ENCODE results near the gene STAT1. TPM values are rescaled to one million over a fixed set of nuclear protein-coding genes. Genes with fewer than 3 reads are reported as not detected.
A peak's percentile ranks its signal among the peaks of the same experiment; 100 is the strongest.

Gene STAT1
- polyA plus RNA-seq, 3 donors: 51.3 to 126 (median 110) TPM

DNA sequence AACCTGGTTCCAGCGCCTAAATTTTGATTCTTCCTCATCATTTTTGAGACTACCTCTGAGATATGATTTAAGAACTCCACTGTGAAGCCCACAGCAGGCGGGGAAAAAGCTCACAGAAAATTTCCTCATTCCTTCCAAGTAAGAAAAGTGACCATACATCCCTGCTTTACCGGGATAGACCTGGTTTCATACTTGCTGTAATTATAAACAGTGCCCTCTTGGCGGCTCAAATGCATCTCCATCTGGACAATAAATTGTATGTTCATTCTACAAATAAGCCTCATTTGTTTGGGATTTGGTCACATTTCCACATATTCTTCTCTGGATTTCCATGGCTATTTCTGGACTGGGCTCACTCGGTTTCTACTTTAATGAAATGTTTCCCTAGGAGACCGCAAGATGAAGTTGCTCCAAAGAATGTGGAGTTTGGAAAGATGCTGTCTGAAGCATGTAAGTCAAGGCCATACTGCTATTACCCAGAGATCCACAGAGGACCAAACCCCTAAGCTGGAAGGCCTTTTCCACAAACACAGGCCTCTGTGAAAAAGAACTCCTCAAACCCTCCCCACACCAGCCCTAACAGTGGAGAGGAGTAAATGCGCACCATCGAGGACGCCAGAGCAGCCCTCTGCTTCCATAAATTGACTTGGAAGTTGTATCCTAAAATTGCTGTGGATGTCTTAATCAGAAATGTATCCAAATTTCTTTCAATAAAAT, 13.9 kb downstream of the STAT1 start:
- H3K4me2 ChIP-seq (replicated peaks; ENCODE audit: extremely low read depth, low read length, poor library complexity, severe bottlenecking): no peak overlapping the region
- no peak overlapping the region for H3K9ac ChIP-seq (ENCODE audit: insufficient read depth, low read length, poor library complexity, severe bottlenecking)
- TF ChIP-seq, protein P1, sequence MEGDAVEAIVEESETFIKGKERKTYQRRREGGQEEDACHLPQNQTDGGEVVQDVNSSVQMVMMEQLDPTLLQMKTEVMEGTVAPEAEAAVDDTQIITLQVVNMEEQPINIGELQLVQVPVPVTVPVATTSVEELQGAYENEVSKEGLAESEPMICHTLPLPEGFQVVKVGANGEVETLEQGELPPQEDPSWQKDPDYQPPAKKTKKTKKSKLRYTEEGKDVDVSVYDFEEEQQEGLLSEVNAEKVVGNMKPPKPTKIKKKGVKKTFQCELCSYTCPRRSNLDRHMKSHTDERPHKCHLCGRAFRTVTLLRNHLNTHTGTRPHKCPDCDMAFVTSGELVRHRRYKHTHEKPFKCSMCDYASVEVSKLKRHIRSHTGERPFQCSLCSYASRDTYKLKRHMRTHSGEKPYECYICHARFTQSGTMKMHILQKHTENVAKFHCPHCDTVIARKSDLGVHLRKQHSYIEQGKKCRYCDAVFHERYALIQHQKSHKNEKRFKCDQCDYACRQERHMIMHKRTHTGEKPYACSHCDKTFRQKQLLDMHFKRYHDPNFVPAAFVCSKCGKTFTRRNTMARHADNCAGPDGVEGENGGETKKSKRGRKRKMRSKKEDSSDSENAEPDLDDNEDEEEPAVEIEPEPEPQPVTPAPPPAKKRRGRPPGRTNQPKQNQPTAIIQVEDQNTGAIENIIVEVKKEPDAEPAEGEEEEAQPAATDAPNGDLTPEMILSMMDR (IDR thresholded peaks at IDR 0.05): no peak
- Mint-ChIP-seq H3K4me3 (no peak overlapping the region), H3K4me1 (peaks cover 8% of the 10 kb centered on the region), H3K9me3 (peaks cover 0 to 9% (median 7%) of the 10 kb centered on the region in 7 donors), H3K27ac (peak overlapping the region in 1 of 7 donors; percentile 37), H3K36me3 (peaks cover 92 to 95% of the 10 kb centered on the region in 2 donors), H3K27me3 (ENCODE audit: low read depth in 3 of 3) (no peaks in the 10 kb centered on the region)
- peaks cover 6 to 10% of the 10 kb centered on the region in 2 donors for H3K9me3 ChIP-seq (replicated peaks in 1 of 2; ENCODE audit: control insufficient read depth in 1 of 2, insufficient read depth in 1 of 2, low read length in 2 of 2)
- H2AFZ ChIP-seq (ENCODE audit: insufficient read depth, low read depth, low read length, poor library complexity, severe bottlenecking): no peak overlapping the region
- WGBS (ENCODE audit: insufficient coverage): 100% methylated on average over 4 of the region's 9 CpGs
- no peak overlapping the region for H3K4me3 ChIP-seq (replicated peaks in 1 of 3; ENCODE audit: low read depth in 2 of 3, low read length in 3 of 3)
- H3K79me2 ChIP-seq (ENCODE audit: insufficient read depth, low read length): peaks cover 30% of the 10 kb centered on the region
- H3K4me1 ChIP-seq (ENCODE audit: control insufficient read depth in 1 of 2, insufficient read depth in 2 of 2, low read length in 2 of 2): peaks cover 6 to 11% of the 10 kb centered on the region in 2 donors
- DNase-seq: no peak
- intact Hi-C loops (cut with micrococcal nuclease): loop anchor here (10.0 kb wide), 1 partner anchor 95 kb away; no protein-coding TSS in a partner anchor
- no peaks in the 10 kb centered on the region for H3K27me3 ChIP-seq (ENCODE audit: control insufficient read depth in 2 of 2, insufficient read depth in 2 of 2, low read length in 2 of 2)
- peak overlapping the region in 1 of 2 donors; percentile 38 for H3K27ac ChIP-seq (ENCODE audit: low read depth in 1 of 2, low read length in 2 of 2)
- H4K20me1 ChIP-seq (ENCODE audit: insufficient read depth, low read length): peaks cover 99% of the 10 kb centered on the region
- H3K36me3 ChIP-seq (replicated peaks in 1 of 2; ENCODE audit: control insufficient read depth in 1 of 2, insufficient read depth in 2 of 2, low read length in 2 of 2): peaks cover 99 to 100% of the 10 kb centered on the region in 2 donors

DNA sequence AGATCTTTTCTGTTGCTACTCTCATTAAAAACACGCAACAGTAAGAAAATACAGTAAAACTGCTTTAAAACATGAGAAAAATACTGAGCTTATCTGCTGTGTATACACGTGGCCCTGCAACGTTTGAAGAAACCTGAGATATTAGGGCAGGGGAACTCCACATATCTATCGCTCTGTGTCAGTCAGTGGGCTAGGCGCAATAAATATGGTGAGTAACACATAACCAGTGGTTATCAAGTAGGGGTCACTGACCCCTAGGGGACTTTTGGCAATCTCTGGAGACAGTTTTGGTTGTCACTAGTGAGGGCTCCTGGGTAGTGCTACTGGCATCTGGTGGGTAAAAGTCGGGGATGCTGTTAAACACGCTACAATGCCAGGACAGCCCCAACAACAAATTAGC, 14.9 kb downstream of the STAT1 start:
- Histone ChIP-seq H3K9ac (ENCODE audit: insufficient read depth, low read length, poor library complexity, severe bottlenecking) (no peak overlapping the region), H3K4me3 (replicated peaks in 1 of 3; ENCODE audit: low read depth in 2 of 3, low read length in 3 of 3) (no peak overlapping the region), H3K27ac (ENCODE audit: low read depth in 1 of 2, low read length in 2 of 2) (no peak overlapping the region), H2AFZ (ENCODE audit: insufficient read depth, low read depth, low read length, poor library complexity, severe bottlenecking) (no peak overlapping the region), H3K79me2 (ENCODE audit: insufficient read depth, low read length) (peaks cover 24% of the 10 kb centered on the region), H3K36me3 (replicated peaks in 1 of 2; ENCODE audit: control insufficient read depth in 1 of 2, insufficient read depth in 2 of 2, low read length in 2 of 2) (peaks cover 97 to 100% of the 10 kb centered on the region in 2 donors), H3K27me3 (ENCODE audit: control insufficient read depth in 2 of 2, insufficient read depth in 2 of 2, low read length in 2 of 2) (no peaks in the 10 kb centered on the region), H4K20me1 (ENCODE audit: insufficient read depth, low read length) (peaks cover 98% of the 10 kb centered on the region), H3K4me1 (ENCODE audit: control insufficient read depth in 1 of 2, insufficient read depth in 2 of 2, low read length in 2 of 2) (peaks cover 6 to 11% of the 10 kb centered on the region in 2 donors), H3K9me3 (replicated peaks in 1 of 2; ENCODE audit: control insufficient read depth in 1 of 2, insufficient read depth in 1 of 2, low read length in 2 of 2) (peaks cover 6 to 7% of the 10 kb centered on the region in 2 donors), H3K4me2 (replicated peaks; ENCODE audit: extremely low read depth, low read length, poor library complexity, severe bottlenecking) (no peak overlapping the region)
- Mint-ChIP-seq H3K27ac (peak overlapping the region in 1 of 7 donors; percentile 59), H3K4me3 (no peak overlapping the region), H3K27me3 (ENCODE audit: low read depth in 3 of 3) (no peaks in the 10 kb centered on the region), H3K9me3 (peaks cover 0 to 7% (median 5%) of the 10 kb centered on the region in 7 donors), H3K36me3 (peaks cover 89 to 93% of the 10 kb centered on the region in 2 donors), H3K4me1 (peaks cover 8% of the 10 kb centered on the region)
- intact Hi-C loops (cut with micrococcal nuclease): loop anchor here in 1 of 2 donors (10.0 kb wide), 1 partner anchor 94 kb away; no protein-coding TSS in a partner anchor
- TF ChIP-seq, protein P1 (IDR thresholded peaks at IDR 0.05): no peak
- no peak for DNase-seq
- 94% methylated on average over 5 of the region's 7 CpGs for WGBS (ENCODE audit: insufficient coverage)

Measured in CD14-positive monocyte (primary cell).